Activated naive CD8-positive, alpha-beta T cell treated with anti-CD3 and anti-CD28 coated beads, Interleukin-2, amount 10 ng/mL, durations not matched to agents 7 days and 5 days (primary cell): ENCODE data around the gene FOXO4. TPM values are rescaled to one million over a fixed set of nuclear protein-coding genes. Genes with fewer than 3 reads are reported as not detected.

Experiments
- total RNA-seq, 2 experiments: library from RNA; stranded (reverse); gene quantifications; one replicate each; pipeline ENCODE4 v1.2.3, GENCODE V29; 2021

FOXO4 gene
- total RNA-seq, 2 experiments from 2014 or later = 22.1 to 24.9 TPM

Other genes starting within 250 kb of the FOXO4 start
- gene TEX11, start 187.1 kb upstream of the FOXO4 start, total RNA-seq = not detected
- under 1 TPM; 0.60 to 0.86 TPM for gene SLC7A3, start 164.8 kb upstream of the FOXO4 start, total RNA-seq
- gene SNX12, start 27.5 kb upstream of the FOXO4 start, total RNA-seq = 10 to 100 TPM; 36.8 to 38.7 TPM
- gene CXorf65, start 10.9 kb downstream of the FOXO4 start, total RNA-seq = 10 to 100 TPM; 26.7 to 30.6 TPM
- 100 to 1,000 TPM; 389 to 395 TPM for gene IL2RG, start 15.7 kb downstream of the FOXO4 start, total RNA-seq
- gene MED12, start 22.7 kb downstream of the FOXO4 start, total RNA-seq = 10 to 100 TPM; 64.7 to 77.1 TPM
- gene NLGN3, start 49.0 kb downstream of the FOXO4 start, total RNA-seq = 1 to 10 TPM; 1.4 to 1.9 TPM
- gene GJB1, start 127.4 kb downstream of the FOXO4 start, total RNA-seq = under 1 TPM in 1 of 2 experiments, not detected in 1; 0.26 TPM
- 10 to 100 TPM; 38.9 to 39.3 TPM for gene ZMYM3, start 158.3 kb downstream of the FOXO4 start, total RNA-seq
- gene NONO, start 187.8 kb downstream of the FOXO4 start, total RNA-seq = 100 to 1,000 TPM; 438 to 466 TPM
- gene ITGB1BP2, start 205.9 kb downstream of the FOXO4 start, total RNA-seq = 1 to 10 TPM; 4.9 to 6.6 TPM